ENCODE results near the gene TMEM240.
"Not testable (repeated sequence)": the region's sequence is repeated elsewhere in the genome, so short reads cannot be mapped to it uniquely, and the experiment has no call there.

Gene TMEM240

DNA sequence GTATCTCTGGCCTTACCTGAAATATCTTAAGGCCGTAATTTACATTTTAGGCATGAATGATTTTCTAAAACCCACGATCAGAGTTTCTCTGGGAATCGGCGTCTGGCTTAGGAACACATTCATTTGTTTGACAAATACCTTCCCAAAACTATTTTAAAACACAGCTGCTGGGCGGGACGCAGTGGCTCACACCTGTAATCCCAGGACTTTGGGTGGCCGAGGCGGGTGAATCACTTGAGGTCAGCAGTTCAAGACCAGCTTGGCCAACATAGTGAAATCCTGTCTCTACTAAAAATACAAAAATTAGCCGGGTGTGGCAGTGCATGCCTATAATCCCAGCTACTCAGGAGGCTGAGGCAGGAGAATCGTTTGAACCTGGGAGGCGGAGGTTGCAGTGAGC, 16.5 kb upstream of the TMEM240 start:
- not testable (repeated sequence) for DNase-seq

GRCh38 chr1:1556505-1556904, 16.1 kb upstream of the TMEM240 start:
- DNase-seq: no peak

DNA sequence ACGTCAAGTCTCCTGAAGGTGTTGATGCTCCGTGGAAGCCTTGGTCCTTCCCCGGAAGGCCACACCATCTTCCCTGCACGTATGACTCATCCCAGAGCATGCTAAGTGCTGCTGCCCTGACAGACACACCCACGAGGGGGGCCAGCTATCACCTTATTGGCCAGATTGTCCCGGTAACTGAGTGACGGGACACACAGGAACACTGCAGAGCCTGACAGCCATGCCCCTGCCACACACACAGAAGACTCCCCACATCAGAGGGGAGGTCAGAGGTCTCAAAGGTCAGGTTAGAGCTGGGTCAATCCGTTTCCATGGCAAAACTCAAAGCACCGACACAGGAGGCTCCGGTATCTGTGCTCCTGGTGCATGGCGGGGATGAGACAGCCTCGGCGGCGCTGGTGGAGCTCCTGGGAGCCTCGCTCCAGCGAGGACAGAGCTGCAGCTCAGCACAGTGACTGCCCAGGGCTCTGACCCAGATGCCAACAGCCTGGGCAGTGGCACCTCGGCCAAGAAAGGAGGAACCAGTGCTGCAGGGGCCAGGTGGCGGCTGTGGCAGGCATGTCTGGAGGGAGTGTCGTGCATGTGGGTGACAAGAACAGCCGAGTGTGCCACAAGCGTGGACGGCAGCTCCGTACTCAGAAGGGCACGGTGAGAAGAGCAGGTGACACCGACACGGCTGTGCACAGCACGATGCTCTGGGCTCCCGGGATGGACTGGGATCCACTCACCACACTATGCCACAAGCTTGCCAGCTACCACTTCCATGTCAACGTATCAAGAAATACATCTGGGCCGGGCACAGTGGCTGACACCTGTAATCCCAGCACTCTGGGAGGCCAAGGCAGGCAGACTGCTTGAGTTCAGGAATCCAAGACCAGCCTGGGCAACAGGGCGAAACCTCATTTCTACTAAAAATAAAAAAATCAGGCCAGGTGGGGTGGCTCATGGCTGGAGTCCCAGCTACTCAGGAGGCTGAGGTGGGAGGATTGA, 14.8 kb upstream of the TMEM240 start:
- DNase-seq: no peak

- DNase-seq: no peak
Measured at GRCh38 chr1:1554550-1554925, 14.1 kb upstream of the TMEM240 start.

GRCh38 chr1:1553821-1554494, 13.5 kb upstream of the TMEM240 start:
- DNase-seq: no peak

GRCh38 chr1:1552263-1552639, 11.8 kb upstream of the TMEM240 start:
- no peak for DNase-seq

GRCh38 chr1:1551524-1552262, 11.3 kb upstream of the TMEM240 start:
- no peak for DNase-seq

GRCh38 chr1:1550591-1551432, 10.4 kb upstream of the TMEM240 start:
- no peak for DNase-seq

DNA sequence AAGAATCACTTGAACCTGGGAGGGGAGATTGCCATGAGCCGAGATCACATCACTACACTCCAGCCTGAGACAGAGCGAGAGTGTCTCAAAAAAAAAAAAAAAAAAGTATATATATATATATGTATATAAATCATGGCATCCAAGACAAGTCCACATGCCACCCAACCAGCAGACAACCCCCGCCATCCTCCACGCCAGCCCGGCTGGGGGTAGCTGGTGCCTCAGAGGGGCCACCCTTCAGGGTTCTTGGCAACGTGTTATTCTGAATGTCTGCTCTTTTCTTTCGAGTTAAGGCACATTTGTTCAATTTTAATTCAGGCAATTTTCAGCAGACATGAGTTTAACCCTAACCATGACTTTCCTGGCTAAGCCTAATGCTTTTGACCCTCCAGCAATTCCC, 9.7 kb upstream of the TMEM240 start:
- DNase-seq: no peak

GRCh38 chr1:1548591-1548990, 8.2 kb upstream of the TMEM240 start:
- no peak for DNase-seq

DNA sequence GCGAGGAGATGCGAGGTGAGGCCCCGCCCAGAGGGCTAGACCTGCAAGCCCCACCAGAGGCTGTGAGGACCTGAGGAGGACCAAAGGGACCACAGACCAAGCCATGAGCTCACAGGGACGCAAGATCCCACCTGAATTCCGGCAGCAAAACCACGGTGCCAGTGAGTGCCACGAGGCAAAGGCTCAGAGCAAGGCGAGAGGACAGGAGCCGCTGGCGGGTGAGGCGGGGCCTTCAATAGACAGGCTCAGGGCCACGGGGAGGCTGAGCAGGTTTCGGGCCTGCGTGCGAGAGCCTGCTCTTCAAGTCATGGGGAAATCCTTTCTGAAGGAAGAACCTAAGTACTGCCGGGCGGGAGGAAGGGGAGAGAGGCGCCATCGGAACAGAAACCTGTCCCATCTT, 7.1 kb upstream of the TMEM240 start:
- no peak for DNase-seq

DNA sequence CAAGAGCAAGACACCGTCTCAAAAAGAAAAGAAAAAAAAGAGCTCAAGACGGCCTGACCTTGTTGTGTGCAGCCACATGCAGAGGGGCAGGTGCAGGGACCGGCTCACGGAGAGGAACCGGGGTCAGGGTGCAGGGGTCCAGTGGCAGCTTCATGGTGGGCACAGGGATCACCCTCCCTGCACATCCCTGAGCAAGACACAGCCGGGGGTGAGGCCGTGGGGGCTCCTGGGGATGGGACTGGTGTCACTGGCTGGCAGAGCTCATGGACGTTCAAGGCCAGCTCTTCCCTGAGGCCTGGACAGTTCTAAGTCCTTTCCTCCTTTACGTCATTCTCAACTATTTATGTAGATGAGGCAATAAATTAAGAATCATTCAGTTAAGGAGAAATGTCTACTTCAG, 6.6 kb upstream of the TMEM240 start:
- no peak for DNase-seq

DNA sequence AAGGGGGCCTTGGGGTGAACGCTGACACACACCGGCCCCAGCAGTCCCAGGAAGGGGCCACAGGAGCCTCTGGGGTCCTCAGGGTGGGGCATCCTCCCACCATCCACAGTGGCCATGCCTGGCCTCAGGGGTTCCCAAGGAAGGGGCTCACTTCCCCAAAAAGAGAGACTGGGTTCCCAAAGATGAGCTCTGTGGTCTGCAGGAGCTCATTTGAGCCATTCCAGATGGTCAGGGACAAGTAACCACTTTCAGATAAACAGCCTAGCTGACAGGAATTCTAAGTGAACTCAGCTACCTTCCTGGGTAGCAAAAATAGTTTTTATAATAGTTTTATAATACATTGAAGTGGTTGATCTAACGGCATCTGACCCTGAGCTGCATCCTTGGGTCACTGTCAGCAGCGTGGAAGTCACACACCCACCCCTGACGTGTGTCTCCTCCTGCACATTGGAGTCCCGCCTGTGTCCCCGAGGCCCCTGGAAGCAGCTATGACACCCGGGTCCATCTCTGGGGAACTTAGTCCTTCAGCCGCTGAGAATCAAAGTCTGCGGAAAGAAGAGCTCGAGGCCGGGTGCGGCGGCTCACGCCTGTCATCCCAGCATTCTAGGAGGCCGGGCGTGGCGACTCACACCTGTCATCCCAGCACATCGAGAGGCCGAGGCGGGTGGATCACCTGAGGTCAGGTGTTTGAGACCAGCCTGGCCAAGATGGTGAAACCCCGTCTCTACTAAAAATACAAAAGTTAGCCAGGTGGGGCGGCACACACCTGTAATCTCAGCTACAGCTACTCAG, 5.7 kb upstream of the TMEM240 start:
- no peak for DNase-seq

GRCh38 chr1:1544544-1544943, 4.1 kb upstream of the TMEM240 start:
- DNase-seq: no peak

DNA sequence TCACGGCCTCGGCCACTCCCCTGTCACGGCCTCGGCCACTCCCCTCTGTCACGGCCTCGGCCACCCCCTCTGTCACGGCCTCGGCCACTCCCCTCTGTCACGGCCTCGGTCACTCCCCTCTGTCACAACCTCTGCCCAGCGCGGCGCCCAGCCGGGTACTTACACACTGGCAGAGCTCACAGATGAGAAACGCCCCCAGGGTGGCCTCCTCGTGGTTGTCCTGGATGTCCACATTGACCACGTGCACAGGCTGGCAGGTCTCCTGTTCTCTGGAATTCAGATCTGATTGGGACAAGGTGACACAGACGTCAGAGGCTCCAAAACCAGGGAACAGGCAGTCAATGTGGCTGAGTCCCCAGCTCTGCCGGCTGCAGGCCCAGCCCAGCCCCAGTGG, 3.3 kb upstream of the TMEM240 start:
- no peak for DNase-seq

DNA sequence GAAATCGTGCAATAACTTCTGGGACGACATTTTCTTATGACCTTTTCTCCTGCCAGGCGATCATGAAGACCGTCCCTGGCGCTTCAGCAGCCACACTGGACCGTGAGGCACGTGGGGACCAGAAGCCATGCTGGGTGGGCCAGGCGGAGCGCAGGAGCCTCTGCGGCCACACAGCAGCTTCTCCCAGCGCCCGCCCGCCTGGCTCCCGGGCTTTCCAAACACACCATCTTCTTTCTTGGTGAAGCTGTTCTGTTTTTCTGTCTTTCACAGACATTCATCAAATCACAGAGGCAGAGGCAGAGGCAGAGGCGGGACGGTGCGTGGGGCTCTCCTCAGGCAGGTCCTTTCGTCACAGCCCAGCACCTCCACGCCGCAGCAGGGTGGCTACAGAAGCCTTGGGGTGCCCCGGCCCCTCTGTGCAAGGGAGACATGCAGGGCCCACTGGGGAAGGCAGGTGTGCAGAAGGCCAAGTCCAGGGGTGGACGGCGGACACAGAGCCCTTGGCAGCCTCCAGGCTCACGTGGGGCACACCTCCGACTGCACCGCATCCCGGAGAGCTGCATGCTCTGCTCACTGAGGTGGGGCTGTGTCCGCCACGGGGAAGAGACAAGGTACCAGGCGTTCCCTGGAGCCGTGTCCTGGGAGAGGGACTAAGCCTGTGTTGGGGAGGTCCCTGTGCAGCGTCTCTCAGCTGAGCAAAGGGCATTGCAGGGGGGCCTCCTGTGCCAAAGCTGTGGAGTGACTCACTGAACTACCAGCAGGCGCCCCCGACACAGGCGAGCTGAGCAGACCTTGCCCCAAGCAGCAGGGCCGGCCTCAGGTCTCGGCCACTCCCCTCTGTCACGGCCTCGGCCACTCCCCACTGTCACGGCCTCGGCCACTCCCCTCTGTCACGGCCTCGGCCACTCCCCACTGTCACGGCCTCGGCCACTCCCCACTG, 2.6 kb upstream of the TMEM240 start:
- DNase-seq: no peak

GRCh38 chr1:1541956-1542765, 1.7 kb upstream of the TMEM240 start:
- no peak for DNase-seq

DNA sequence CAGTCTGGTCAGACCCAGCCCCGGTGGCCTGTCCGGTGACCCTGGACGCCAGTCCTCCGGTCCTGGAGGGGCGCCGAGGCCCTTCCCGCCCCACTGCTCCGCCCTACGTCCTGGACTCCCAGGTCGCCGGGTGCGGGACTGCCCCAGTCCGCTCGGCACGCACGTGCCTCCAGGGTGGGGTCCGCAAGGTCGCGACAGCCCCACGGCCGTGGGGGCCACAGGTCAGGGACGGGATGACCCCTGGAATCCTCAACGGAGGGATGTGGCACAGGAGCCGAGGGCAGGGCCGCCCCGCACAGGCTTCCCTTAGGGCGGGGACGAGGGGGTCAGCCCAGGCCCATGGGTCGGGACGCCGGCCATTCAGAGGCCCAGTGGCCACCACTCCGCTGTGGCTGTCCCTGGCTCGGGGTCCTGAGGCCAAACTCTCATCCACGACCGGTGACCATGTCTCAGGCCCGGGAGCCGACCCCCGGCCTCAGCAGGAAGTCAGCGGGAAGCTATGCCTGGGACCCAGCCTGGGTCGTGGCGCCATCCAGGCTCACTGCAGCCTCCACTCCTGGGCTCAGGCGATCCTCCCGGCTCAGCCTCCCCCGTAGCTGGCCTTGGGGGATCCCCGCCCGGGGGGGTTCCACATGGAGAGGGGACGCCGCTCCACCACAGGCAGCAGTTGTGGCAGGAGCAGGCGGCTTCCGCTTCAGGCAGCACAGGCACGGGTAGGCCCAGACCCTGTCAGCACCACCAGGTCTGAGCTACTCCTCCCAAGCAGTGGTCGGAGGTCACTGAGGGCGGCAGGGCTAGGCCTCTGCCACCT, 599 bp upstream of the TMEM240 start:
- DNase-seq: no peak
